Chondrocyte (in vitro differentiated cells): Measurements from ENCODE around the gene FAM168B. TPM values are rescaled to one million over a fixed set of nuclear protein-coding genes. Genes with fewer than 3 reads are reported as not detected.

ENCODE experiments used
- DNase-seq: peaks from one replicate; pipeline ENCODE4 v3.0.0; 2021; ENCODE audit warnings: mixed read lengths, low spot score
- H3K27ac Mint-ChIP-seq: one replicate; pipeline ENCODE4 v1.8.0; 2021; ENCODE audit warnings: mild to moderate bottlenecking, moderate library complexity, mixed read lengths; ENCODE audit not compliant: unreplicated experiment
- H3K27me3 Mint-ChIP-seq: 2 replicates; pipeline ENCODE4 v1.8.0; 2021; ENCODE audit warnings: low read depth, mixed read lengths
- H3K36me3 Mint-ChIP-seq: 2 replicates; pipeline ENCODE4 v1.8.0; 2021; ENCODE audit warnings: low read depth, mixed read lengths
- H3K4me1 Mint-ChIP-seq: 2 replicates; pipeline ENCODE4 v1.8.0; 2021; ENCODE audit warnings: low read depth, mild to moderate bottlenecking, mixed read lengths
- H3K4me3 Mint-ChIP-seq: one replicate; pipeline ENCODE4 v1.8.0; 2021; ENCODE audit warnings: mild to moderate bottlenecking, moderate library complexity, mixed read lengths; ENCODE audit not compliant: unreplicated experiment
- H3K9me3 Mint-ChIP-seq: 2 replicates; pipeline ENCODE4 v1.8.0; 2021; ENCODE audit warnings: low read depth, mixed read lengths
- CTCF ChIP-seq: fragments of 200-600 bp; sonication (generic); IDR thresholded peaks from 2 replicates; pipeline ENCODE4 v1.5.0; 2021; ENCODE audit warnings: antibody characterized with exemption, mild to moderate bottlenecking, moderate library complexity
- long read RNA-seq: library from polyadenylated mRNA; stranded (forward); transcript quantifications from one replicate; pipeline ENCODE4 v2.0.0, GENCODE V29; 2021
- total RNA-seq: library from RNA; stranded (reverse); gene quantifications from 3 replicates; pipeline ENCODE4 v1.2.1, GENCODE V29; 2021

Gene FAM168B, protein sequence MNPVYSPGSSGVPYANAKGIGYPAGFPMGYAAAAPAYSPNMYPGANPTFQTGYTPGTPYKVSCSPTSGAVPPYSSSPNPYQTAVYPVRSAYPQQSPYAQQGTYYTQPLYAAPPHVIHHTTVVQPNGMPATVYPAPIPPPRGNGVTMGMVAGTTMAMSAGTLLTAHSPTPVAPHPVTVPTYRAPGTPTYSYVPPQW
- total RNA-seq = 94.9 to 118 TPM (median 111 TPM) in 3 replicates
- long read RNA-seq, full-length matches to known transcripts = 85 of 152 reads
- long read RNA-seq, partial matches to known transcripts = 12 of 152 reads
- long read RNA-seq, other reads (novel, unspliced or antisense) = 55 of 152 reads

GRCh38 chr2:131093006-131093695, at the start of gene FAM168B:
Gene FAM168B (minus strand): TSS chr2:131093460. CDS start chr2:131082646, 10,814 bp downstream.
- Mint-ChIP-seq H3K27me3 (no peaks in the 10 kb centered on the region), H3K4me1 (peaks cover 23% of the 10 kb centered on the region), H3K9me3 (no peaks in the 10 kb centered on the region), H3K36me3 (no peaks in the 10 kb centered on the region), H3K4me3 (peak within 1 kb of the TSS; percentile 92), H3K27ac (peak within 1 kb of the TSS; percentile 96)
- no peak for TF ChIP-seq CTCF
- peak; percentile 94 for DNase-seq

- Mint-ChIP-seq H3K27me3 (no peaks in the 10 kb centered on the region), H3K4me3 (no peak overlapping the region), H3K36me3 (peaks cover 22% of the 10 kb centered on the region), H3K27ac (no peak overlapping the region), H3K4me1 (no peaks in the 10 kb centered on the region), H3K9me3 (no peaks in the 10 kb centered on the region)
- DNase-seq = no peak
- TF ChIP-seq CTCF = no peak
Measured at GRCh38 chr2:131142849-131143248, 49.6 kb upstream of the FAM168B start.

- Mint-ChIP-seq H3K9me3 (no peaks in the 10 kb centered on the region), H3K27ac (no peak overlapping the region), H3K4me3 (no peak overlapping the region), H3K36me3 (peaks cover 26% of the 10 kb centered on the region), H3K27me3 (no peaks in the 10 kb centered on the region), H3K4me1 (no peaks in the 10 kb centered on the region)
- DNase-seq = no peak
- no peak for TF ChIP-seq CTCF
Measured at GRCh38 chr2:131140581-131140980, 47.3 kb upstream of the FAM168B start.

GRCh38 chr2:131132729-131133128, 39.5 kb upstream of the FAM168B start:
- no peak overlapping the region for H3K4me3 Mint-ChIP-seq
- no peaks in the 10 kb centered on the region for H3K4me1 Mint-ChIP-seq
- TF ChIP-seq CTCF = no peak
- H3K27me3 Mint-ChIP-seq = no peaks in the 10 kb centered on the region
- H3K27ac Mint-ChIP-seq = no peak overlapping the region
- DNase-seq = peak; percentile 44
- no peaks in the 10 kb centered on the region for H3K9me3 Mint-ChIP-seq
- peaks cover 26% of the 10 kb centered on the region for H3K36me3 Mint-ChIP-seq

- DNase-seq = no peak
- Mint-ChIP-seq H3K27ac (no peak overlapping the region), H3K36me3 (peaks cover 28% of the 10 kb centered on the region), H3K4me1 (no peaks in the 10 kb centered on the region), H3K4me3 (no peak overlapping the region), H3K9me3 (no peaks in the 10 kb centered on the region), H3K27me3 (no peaks in the 10 kb centered on the region)
- no peak for TF ChIP-seq CTCF
Measured at GRCh38 chr2:131130298-131130596, 37.0 kb upstream of the FAM168B start.
